Urinary bladder (tissue), 4 donors: Measurements from ENCODE around the gene PRR12. TPM values are rescaled to one million over a fixed set of nuclear protein-coding genes. Genes with fewer than 3 reads are reported as not detected.

Source experiments
- DNase-seq: peaks from one replicate; pipeline ENCODE4 v3.0.0-alpha.2; 2015; ENCODE audit errors: extremely low spot score
- H3K27ac ChIP-seq: one replicate; pipeline ENCODE4 v1.5.1; 2013; ENCODE audit warnings: low read depth, mild to moderate bottlenecking, moderate library complexity
- H3K36me3 ChIP-seq: one replicate; pipeline ENCODE4 v1.6.1; 2013; ENCODE audit warnings: mild to moderate bottlenecking, moderate library complexity; ENCODE audit not compliant: insufficient read depth
- H3K4me1 ChIP-seq: one replicate; pipeline ENCODE4 v1.6.1; 2013; ENCODE audit warnings: mild to moderate bottlenecking, moderate library complexity; ENCODE audit not compliant: insufficient read depth
- H3K4me3 ChIP-seq: one replicate; pipeline ENCODE4 v1.5.1; 2013; ENCODE audit warnings: low read depth, low read length
- WGBS: extraction: QIAGEN DNeasy Blood & Tissue Kit; methylation state at CpG from one replicate; pipeline ENCODE4 v1.1.7; 2013; 5-methylcytosine and 5-hydroxymethylcytosine counted together
- polyA plus RNA-seq: library from polyadenylated mRNA; stranded (reverse); fragments of 200-250 nt; gene quantifications from one replicate; pipeline ENCODE4 v1.2.3, GENCODE V29; 2013
- total RNA-seq: library from RNA; depleted of rRNA; stranded (reverse); fragments of >200 nt; gene quantifications from one replicate; pipeline ENCODE4 v1.2.3, GENCODE V29; 2014
- donor health status: healthy with polysubstance abuse.
- donor health status: healthy.

The PRR12 gene
- total and polyA plus RNA-seq, 2 donors, result 4.2 to 20.3 TPM

DNA sequence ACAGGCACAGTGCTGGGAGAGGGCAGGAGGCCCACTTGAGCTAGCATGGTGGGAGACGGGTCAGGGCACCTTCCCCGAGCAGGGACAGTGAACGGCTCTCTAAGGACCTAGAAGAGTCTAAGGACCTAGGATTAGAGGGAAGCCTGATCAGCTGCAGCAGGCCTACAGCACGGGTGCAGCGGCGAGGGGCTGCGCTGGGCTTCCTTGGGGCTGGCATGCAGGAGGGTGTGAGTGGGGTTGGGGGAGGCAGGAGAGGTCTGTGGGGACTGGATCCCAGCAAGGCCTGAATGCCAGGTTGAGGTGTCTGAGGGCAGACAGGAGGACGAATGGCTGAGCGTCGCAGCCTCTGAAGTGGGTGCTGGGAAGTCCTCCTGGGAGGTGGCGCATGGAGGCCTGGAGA lies 54.6 kb downstream of the PRR12 start:
- WGBS, result 91% methylated on average over 11 of the region's 11 CpGs

GRCh38 chr19:49645995-49646394 lies 55.0 kb downstream of the PRR12 start:
- no peak for DNase-seq
- H3K27ac ChIP-seq, result no peak overlapping the region
- WGBS, result 91% methylated on average over 13 of the region's 13 CpGs
- H3K4me3 ChIP-seq, result no peak overlapping the region
- H3K4me1 ChIP-seq, result no peaks in the 10 kb centered on the region
- no peaks in the 10 kb centered on the region for H3K36me3 ChIP-seq

More for the DNA sequence above, 54.6 kb downstream of the PRR12 start:
- Histone ChIP-seq H3K27ac (no peak overlapping the region), H3K4me1 (no peaks in the 10 kb centered on the region), H3K36me3 (no peaks in the 10 kb centered on the region), H3K4me3 (no peak overlapping the region)
- DNase-seq, result no peak

DNA sequence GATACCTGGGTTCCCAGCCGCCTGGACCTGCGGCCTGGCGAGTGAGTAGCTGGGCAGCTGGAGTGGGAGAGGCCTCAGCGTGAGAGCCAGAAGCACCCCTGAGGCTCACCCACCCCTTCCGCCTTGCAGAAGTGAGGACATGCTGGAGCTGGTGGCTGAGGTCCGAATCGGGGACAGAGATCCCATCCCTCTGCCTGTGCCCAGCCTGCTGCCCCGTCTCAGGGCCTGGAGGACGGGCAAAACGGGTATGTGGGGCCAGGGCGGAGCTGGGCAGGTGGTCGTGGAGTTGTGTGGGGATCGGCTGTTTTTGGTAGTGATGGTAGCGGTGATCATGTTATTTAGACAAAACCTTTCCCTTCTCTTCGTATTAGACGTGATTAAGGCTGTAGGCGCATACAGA lies 55.6 kb downstream of the PRR12 start:
- WGBS, result 91% methylated on average over 17 of the region's 17 CpGs
- H3K4me3 ChIP-seq, result no peak overlapping the region
- peaks cover 4% of the 10 kb centered on the region for H3K36me3 ChIP-seq
- no peak for DNase-seq
- no peak overlapping the region for H3K27ac ChIP-seq
- H3K4me1 ChIP-seq, result no peaks in the 10 kb centered on the region

DNA sequence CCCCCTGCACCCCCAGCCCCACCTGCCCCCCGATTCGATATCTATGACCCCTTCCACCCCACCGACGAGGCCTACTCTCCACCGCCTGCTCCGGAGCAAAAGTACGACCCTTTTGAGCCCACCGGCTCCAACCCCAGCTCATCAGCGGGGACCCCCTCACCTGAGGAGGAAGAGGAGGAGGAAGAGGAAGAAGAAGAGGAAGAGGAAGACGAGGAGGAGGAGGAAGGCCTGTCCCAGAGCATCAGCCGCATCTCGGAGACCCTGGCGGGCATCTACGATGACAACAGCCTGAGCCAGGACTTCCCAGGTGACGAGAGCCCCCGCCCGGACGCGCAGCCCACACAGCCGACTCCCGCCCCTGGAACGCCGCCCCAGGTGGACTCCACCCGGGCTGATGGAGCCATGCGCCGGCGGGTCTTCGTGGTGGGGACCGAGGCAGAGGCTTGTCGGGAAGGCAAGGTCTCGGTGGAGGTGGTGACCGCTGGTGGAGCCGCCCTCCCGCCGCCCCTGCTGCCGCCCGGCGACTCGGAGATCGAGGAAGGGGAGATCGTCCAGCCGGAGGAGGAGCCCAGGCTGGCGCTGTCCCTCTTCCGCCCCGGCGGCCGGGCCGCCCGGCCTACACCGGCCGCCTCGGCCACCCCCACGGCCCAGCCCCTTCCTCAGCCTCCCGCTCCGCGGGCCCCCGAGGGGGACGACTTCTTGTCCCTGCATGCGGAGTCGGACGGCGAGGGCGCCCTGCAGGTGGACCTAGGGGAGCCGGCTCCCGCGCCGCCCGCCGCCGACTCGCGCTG lies 60.2 kb downstream of the PRR12 start:
- H3K4me1 ChIP-seq, result no peaks in the 10 kb centered on the region
- peaks cover 8% of the 10 kb centered on the region for H3K36me3 ChIP-seq
- DNase-seq, result no peak
- no peak overlapping the region for H3K4me3 ChIP-seq
- 96% methylated on average over 72 of the region's 72 CpGs for WGBS
- H3K27ac ChIP-seq, result no peak overlapping the region

DNA sequence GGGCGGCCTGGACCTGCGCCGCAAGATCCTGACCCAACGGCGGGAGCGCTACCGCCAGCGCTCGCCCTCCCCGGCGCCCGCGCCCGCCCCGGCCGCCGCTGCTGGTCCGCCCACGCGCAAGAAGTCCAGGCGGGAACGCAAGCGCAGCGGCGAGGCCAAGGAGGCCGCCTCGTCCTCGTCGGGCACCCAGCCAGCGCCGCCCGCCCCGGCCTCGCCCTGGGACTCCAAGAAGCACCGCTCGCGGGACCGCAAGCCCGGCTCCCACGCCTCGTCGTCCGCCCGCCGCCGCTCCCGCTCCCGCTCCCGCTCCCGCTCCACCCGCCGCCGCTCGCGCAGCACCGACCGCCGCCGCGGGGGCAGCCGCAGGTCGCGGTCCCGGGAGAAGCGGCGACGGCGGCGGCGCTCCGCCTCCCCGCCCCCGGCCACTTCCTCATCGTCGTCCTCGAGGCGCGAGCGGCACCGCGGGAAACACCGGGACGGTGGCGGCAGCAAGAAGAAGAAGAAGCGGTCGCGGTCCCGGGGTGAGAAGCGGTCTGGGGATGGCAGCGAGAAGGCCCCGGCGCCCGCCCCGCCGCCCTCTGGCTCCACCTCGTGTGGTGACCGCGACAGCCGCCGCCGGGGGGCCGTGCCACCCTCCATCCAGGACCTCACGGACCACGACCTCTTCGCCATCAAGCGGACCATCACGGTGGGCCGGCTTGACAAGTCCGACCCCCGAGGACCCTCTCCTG lies 61.0 kb downstream of the PRR12 start:
- Histone ChIP-seq H3K36me3 (peaks cover 8% of the 10 kb centered on the region), H3K27ac (no peak overlapping the region), H3K4me1 (no peaks in the 10 kb centered on the region), H3K4me3 (no peak overlapping the region)
- WGBS, result 97% methylated on average over 110 of the region's 110 CpGs
- DNase-seq, result no peak

GRCh38 chr19:49652551-49653465 lies 61.8 kb downstream of the PRR12 start:
- no peak for DNase-seq

DNA sequence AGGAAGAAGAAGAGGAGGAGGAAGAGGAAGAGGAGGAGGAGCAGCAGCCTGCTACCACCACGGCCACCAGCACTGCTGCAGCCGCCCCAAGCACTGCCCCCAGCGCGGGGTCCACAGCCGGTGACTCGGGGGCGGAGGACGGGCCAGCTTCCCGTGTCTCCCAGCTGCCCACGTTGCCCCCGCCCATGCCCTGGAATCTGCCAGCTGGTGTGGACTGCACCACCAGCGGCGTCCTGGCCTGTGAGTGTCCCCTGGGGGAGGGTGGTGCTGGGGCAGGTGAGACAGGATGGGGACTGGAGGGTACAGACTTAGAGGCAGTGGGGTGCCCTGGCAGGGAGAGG lies 62.5 kb downstream of the PRR12 start:
- no peak for DNase-seq
- Histone ChIP-seq H3K4me1 (no peaks in the 10 kb centered on the region), H3K4me3 (no peak overlapping the region), H3K36me3 (peaks cover 8% of the 10 kb centered on the region), H3K27ac (no peak overlapping the region)
- WGBS, result 92% methylated on average over 13 of the region's 13 CpGs

More at GRCh38 chr19:49652551-49653465, 61.8 kb downstream of the PRR12 start:
- Histone ChIP-seq H3K4me3 (no peak overlapping the region), H3K27ac (no peak overlapping the region), H3K4me1 (no peaks in the 10 kb centered on the region), H3K36me3 (peaks cover 8% of the 10 kb centered on the region)
- 93% methylated on average over 58 of the region's 58 CpGs for WGBS

GRCh38 chr19:49654581-49654980 lies 63.6 kb downstream of the PRR12 start:
- Histone ChIP-seq H3K4me3 (no peak overlapping the region), H3K36me3 (peaks cover 8% of the 10 kb centered on the region), H3K4me1 (no peaks in the 10 kb centered on the region), H3K27ac (no peak overlapping the region)
- 83% methylated on average over 10 of the region's 10 CpGs for WGBS
- DNase-seq, result no peak

DNA sequence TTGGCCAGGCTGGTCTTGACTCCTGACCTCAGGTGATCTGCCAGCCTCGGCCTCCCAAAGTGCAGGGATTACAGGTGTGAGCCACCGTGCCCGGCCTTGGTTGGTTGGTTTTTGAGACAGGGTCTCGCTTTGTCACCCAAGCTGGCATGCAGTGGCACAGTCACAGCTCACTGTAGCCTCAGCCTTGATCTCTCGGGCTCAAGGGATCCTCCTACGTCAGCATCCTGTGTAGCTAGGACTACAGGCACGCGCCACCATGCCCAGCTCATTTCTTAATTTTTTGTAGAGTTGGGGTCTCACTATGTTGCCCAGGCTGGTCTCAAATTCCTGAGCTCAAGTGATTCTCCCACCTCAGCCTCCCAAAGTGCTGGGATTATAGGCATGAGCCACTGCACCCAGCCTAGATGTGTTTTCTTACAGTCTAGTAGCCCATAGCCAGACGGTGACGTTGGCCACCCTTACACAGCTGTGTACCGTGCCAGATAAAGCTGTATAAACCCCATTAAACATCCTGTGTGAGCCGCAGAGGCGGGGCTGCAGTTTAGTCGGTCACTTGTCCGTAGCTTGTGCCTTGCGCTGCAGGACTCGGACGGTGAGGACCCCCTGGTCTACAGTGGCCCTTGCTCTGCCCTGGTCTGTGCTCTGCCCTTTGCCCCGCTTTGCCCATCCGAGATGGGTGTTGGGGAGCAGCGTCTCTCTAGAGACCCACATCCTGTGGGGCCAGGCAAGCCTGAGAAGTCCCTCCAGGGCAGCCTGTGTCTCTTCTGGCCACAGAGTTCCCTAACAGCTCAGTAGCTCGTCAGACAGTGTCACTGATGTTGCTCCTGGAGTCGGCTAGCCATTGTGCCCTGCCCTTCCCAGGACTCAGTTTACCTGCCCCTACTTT lies 64.8 kb downstream of the PRR12 start:
- Histone ChIP-seq H3K27ac (no peak overlapping the region), H3K4me3 (no peak overlapping the region), H3K36me3 (peaks cover 8% of the 10 kb centered on the region), H3K4me1 (no peaks in the 10 kb centered on the region)
- 87% methylated on average over 23 of the region's 23 CpGs for WGBS
- DNase-seq, result no peak

- H3K36me3 ChIP-seq, result peaks cover 4% of the 10 kb centered on the region
Observed at GRCh38 chr19:49656456-49657109, 65.6 kb downstream of the PRR12 start.

DNA sequence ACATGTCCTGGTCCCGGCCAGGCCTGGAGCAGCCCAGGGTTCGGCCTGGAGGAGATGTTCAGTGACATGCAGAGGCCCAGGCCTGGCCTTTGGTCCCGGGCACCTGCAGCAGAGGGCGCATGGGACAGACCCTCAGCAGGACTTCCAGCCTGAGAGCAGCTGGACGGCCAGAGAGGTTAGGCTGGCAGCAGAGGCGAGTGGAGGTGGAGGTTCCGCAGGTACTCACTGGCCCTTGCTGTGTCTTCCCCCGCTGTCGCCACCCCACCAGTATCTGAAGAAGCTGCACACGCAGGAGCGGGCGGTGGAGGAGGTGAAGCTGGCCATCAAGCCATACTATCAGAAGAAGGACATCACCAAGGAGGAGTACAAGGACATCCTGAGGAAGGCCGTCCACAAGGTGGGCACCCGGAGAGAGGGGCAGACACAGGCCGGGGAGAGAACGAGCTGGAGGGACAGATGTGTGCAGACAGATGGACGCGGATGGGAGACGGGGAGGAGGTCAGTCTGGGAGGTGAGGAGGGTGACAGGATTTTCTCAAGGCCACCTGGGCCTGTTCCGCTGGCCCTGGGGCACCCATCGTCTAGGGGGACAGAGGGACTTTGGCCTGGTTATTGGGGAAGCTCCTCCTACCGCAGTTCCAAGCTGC lies 66.6 kb downstream of the PRR12 start:
- 90% methylated on average over 22 of the region's 22 CpGs for WGBS
- Histone ChIP-seq H3K4me1 (no peaks in the 10 kb centered on the region), H3K27ac (no peak overlapping the region), H3K4me3 (no peak overlapping the region), H3K36me3 (peaks cover 2% of the 10 kb centered on the region)
- no peak for DNase-seq

More at GRCh38 chr19:49656456-49657109, 65.6 kb downstream of the PRR12 start:
- H3K27ac ChIP-seq, result no peak overlapping the region
- no peak overlapping the region for H3K4me3 ChIP-seq
- DNase-seq, result no peak
- H3K4me1 ChIP-seq, result no peaks in the 10 kb centered on the region
- WGBS, result 90% methylated on average over 17 of the region's 17 CpGs

- Histone ChIP-seq H3K4me1 (no peaks in the 10 kb centered on the region), H3K4me3 (no peak overlapping the region), H3K36me3 (peaks cover 2% of the 10 kb centered on the region), H3K27ac (no peak overlapping the region)
- WGBS, result 85% methylated on average over 15 of the region's 15 CpGs
- DNase-seq, result no peak
Observed at GRCh38 chr19:49658139-49658517, 67.1 kb downstream of the PRR12 start.
